Ishikawa (cell line): ENCODE measurements around the gene PBX3.

Source experiments
- CEBPB ChIP-seq: IDR thresholded peaks from 2 replicates; pipeline ENCODE4 v1.6.1; 2012
- CREB1 ChIP-seq: IDR thresholded peaks from 2 replicates; pipeline ENCODE4 v1.6.1; 2012; ENCODE audit warnings: low read depth
- EGR1 ChIP-seq: IDR thresholded peaks from 2 replicates; pipeline ENCODE4 v1.6.1; 2012
- EP300 ChIP-seq: IDR thresholded peaks from 2 replicates; pipeline ENCODE4 v1.6.1; 2012; ENCODE audit warnings: borderline replicate concordance
- FOXM1 ChIP-seq: IDR thresholded peaks from 2 replicates; pipeline ENCODE4 v1.6.1; 2012; ENCODE audit warnings: low read depth, borderline replicate concordance
- NFIC ChIP-seq: IDR thresholded peaks from 2 replicates; pipeline ENCODE4 v1.6.1; 2012
- RAD21 ChIP-seq: IDR thresholded peaks from 2 replicates; pipeline ENCODE4 v1.6.1; 2012; ENCODE audit warnings: low read depth
- TAF1 ChIP-seq: IDR thresholded peaks from 2 replicates; pipeline ENCODE4 v1.6.1; 2012; ENCODE audit warnings: low read depth, mild to moderate bottlenecking
- TCF12 ChIP-seq: IDR thresholded peaks from 2 replicates; pipeline ENCODE4 v1.6.1; 2012; ENCODE audit warnings: low read depth
- TEAD4 ChIP-seq: IDR thresholded peaks from 2 replicates; pipeline ENCODE4 v1.6.1; 2012
- YY1 ChIP-seq: IDR thresholded peaks from 2 replicates; pipeline ENCODE4 v1.6.1; 2012; ENCODE audit warnings: low read depth
- ZBTB7A ChIP-seq: IDR thresholded peaks from 2 replicates; pipeline ENCODE4 v1.6.1; 2012; ENCODE audit warnings: low read depth
- TF ChIP-seq, protein P1 (sequence below): IDR thresholded peaks from 2 replicates; pipeline ENCODE4 v1.6.1; 2012; ENCODE audit warnings: low read depth, mild to moderate bottlenecking
- TF ChIP-seq, protein P2 (sequence below): IDR thresholded peaks from 2 replicates; pipeline ENCODE4 v1.6.1; 2012
- TF ChIP-seq, protein P3 (sequence below): IDR thresholded peaks from 2 replicates; pipeline ENCODE4 v1.6.1; 2012

The PBX3 gene

DNA sequence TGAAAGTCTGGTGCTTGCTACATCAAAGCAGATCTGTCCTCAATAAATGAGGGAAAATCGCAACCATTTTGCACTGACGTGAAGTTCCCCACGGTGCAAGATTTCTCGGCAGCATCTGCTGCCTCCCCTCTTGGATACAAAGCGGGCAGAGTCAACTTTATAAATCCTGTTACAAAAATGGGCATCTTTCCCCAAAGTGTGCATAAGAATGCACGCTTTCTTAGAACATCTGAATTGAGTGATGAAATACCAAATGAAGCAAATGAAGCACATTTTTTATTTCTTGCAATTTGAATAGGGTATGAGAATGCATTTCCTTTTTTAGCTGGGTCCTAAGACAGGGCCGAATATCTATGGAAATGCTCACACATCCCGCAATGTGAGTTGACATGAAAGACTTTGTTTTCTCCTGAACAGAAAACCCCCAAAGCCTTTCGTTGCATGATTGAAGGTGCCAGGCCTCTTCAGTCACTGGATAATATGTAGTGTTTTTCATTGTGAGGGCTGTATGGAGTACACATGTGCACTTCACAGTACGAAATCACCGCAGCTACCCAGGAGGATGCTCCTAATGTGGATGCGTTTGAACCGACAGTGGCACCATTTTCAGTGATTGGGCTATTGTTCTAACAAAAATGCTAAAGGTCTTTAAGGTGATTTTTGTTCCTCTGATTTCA lies 20.6 kb upstream of the PBX3 start:
- TF ChIP-seq TCF12, result no peak
- TF ChIP-seq, protein P1, sequence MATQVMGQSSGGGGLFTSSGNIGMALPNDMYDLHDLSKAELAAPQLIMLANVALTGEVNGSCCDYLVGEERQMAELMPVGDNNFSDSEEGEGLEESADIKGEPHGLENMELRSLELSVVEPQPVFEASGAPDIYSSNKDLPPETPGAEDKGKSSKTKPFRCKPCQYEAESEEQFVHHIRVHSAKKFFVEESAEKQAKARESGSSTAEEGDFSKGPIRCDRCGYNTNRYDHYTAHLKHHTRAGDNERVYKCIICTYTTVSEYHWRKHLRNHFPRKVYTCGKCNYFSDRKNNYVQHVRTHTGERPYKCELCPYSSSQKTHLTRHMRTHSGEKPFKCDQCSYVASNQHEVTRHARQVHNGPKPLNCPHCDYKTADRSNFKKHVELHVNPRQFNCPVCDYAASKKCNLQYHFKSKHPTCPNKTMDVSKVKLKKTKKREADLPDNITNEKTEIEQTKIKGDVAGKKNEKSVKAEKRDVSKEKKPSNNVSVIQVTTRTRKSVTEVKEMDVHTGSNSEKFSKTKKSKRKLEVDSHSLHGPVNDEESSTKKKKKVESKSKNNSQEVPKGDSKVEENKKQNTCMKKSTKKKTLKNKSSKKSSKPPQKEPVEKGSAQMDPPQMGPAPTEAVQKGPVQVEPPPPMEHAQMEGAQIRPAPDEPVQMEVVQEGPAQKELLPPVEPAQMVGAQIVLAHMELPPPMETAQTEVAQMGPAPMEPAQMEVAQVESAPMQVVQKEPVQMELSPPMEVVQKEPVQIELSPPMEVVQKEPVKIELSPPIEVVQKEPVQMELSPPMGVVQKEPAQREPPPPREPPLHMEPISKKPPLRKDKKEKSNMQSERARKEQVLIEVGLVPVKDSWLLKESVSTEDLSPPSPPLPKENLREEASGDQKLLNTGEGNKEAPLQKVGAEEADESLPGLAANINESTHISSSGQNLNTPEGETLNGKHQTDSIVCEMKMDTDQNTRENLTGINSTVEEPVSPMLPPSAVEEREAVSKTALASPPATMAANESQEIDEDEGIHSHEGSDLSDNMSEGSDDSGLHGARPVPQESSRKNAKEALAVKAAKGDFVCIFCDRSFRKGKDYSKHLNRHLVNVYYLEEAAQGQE, result no peak
- no peak for TF ChIP-seq FOXM1
- no peak for TF ChIP-seq NFIC
- no peak for TF ChIP-seq TEAD4
- no peak for TF ChIP-seq TAF1
- no peak for TF ChIP-seq RAD21
- no peak for TF ChIP-seq YY1
- no peak for TF ChIP-seq ZBTB7A
- TF ChIP-seq, protein P2, sequence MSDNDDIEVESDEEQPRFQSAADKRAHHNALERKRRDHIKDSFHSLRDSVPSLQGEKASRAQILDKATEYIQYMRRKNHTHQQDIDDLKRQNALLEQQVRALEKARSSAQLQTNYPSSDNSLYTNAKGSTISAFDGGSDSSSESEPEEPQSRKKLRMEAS, result no peak
- no peak for TF ChIP-seq EP300

DNA sequence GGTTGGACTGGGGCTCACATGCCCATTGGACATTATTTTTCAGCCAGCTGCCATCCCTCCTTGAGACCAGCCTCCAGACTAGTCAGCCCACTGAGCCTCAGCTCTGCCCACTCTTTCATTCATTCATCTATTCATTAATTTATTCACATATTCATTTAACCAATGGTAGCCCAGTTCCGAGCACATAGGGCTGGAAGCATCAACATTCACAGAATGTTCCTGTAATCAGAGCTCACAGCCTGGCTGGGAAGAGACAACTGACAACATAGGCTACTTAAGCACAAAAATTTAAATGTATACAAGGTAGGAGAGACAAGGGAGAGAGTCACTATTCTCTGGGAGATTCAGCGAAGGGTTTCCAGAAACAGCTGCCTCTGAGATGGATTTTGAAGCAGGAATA lies 17.0 kb upstream of the PBX3 start:
- TF ChIP-seq ZBTB7A, result no peak
- TF ChIP-seq, protein P1, result no peak
- TF ChIP-seq, protein P3, sequence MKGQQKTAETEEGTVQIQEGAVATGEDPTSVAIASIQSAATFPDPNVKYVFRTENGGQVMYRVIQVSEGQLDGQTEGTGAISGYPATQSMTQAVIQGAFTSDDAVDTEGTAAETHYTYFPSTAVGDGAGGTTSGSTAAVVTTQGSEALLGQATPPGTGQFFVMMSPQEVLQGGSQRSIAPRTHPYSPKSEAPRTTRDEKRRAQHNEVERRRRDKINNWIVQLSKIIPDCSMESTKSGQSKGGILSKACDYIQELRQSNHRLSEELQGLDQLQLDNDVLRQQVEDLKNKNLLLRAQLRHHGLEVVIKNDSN, result no peak
- TF ChIP-seq CREB1, result no peak
- TF ChIP-seq NFIC, result no peak
- TF ChIP-seq EP300, result no peak
- no peak for TF ChIP-seq EGR1
- TF ChIP-seq TEAD4, result no peak

DNA sequence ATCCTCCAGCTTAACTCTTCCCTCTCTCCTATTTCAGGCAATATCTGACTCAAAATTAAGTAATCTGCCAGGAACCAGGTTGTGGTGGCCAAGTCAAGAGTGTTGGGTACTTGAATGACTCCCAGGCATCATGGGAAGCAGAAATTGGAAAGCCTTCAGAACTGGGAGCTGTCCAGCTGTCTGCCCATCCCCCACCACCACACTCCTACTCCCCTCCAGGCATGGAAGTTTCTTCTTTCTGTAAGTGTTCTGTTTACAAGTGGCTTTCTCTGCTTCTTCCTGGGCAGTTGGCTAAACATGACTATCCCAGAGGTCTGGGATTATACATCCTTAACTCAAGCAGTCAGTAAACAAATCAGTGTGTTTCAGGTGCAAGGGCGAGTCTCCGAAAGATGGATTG lies 14.6 kb upstream of the PBX3 start:
- TF ChIP-seq TAF1, result no peak
- TF ChIP-seq, protein P1, result peak; percentile 86

DNA sequence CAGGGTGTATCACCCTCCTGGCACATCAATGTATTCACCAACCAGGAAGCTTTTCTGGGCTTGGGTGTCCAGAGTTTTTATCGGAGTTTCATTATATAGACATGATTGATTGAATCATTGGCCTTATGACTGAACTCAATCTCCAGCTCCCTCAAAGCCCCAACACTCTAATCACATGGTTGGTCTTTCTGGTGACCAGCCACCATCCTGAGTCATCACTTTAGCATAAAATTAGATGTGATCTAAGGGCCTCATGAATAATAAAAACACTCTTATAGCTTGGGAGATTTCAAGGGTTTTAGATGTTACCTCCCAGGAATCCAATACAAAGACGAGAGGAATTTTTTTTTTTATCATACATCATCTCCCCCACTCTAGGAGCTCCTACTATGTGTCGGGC lies 7.7 kb upstream of the PBX3 start:
- TF ChIP-seq CEBPB (no peak), EGR1 (no peak), FOXM1 (no peak), EP300 (no peak), TAF1 (no peak), NFIC (no peak), YY1 (no peak), TEAD4 (no peak), CREB1 (no peak), RAD21 (no peak), TCF12 (no peak), ZBTB7A (no peak)
- TF ChIP-seq, protein P2, result no peak
- TF ChIP-seq, protein P1, result no peak
- TF ChIP-seq, protein P3, result no peak
